Breast epithelium (tissue), 3 donors: ENCODE results near the gene TRAPPC6A.

Source experiments
- POLR2A ChIP-seq: fragments of 450-650 bp; IDR thresholded peaks from one replicate; pipeline ENCODE4 v1.6.1; 2016; ENCODE audit warnings: antibody characterized with exemption, mild to moderate bottlenecking, moderate library complexity
- POLR2AphosphoS5 ChIP-seq, 3 donors: sonication (generic); formaldehyde crosslinking; IDR thresholded peaks; one replicate each; pipeline ENCODE4 v1.6.1; 2017; ENCODE audit warnings: antibody characterized with exemption in 3 of 3
- TF ChIP-seq, protein P1 (sequence below), 3 donors: fragments of 450-650 bp; IDR thresholded peaks; one replicate each; pipeline ENCODE4 v1.5.1; 2016 to 2017; ENCODE audit warnings: antibody characterized with exemption in 3 of 3, mild to moderate bottlenecking in 3 of 3, moderate library complexity in 3 of 3

DNA sequence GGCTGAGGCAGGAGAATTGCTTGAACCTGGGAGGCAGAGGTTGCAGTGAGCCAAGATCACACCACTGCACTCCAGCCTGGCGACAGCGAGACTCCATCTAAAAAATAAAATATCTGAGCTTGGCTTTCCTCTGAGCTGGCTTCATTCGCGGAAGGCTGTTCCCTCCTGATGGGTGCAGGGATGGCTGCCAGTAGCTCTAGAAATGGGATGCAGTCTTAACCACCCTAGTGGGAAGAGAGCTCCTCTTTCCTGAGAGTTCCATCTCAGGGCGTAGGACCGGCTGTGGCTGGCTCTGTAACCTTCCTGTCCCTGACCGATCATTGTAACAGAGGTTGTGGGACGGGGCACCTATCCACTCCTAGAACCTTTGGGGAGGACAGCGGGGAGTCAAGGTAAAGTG lies 52.7 kb downstream of the TRAPPC6A start:
- TF ChIP-seq POLR2A (no peak), POLR2AphosphoS5 (IDR thresholded peaks at IDR 0.05) (no peak)
- TF ChIP-seq, protein P1, sequence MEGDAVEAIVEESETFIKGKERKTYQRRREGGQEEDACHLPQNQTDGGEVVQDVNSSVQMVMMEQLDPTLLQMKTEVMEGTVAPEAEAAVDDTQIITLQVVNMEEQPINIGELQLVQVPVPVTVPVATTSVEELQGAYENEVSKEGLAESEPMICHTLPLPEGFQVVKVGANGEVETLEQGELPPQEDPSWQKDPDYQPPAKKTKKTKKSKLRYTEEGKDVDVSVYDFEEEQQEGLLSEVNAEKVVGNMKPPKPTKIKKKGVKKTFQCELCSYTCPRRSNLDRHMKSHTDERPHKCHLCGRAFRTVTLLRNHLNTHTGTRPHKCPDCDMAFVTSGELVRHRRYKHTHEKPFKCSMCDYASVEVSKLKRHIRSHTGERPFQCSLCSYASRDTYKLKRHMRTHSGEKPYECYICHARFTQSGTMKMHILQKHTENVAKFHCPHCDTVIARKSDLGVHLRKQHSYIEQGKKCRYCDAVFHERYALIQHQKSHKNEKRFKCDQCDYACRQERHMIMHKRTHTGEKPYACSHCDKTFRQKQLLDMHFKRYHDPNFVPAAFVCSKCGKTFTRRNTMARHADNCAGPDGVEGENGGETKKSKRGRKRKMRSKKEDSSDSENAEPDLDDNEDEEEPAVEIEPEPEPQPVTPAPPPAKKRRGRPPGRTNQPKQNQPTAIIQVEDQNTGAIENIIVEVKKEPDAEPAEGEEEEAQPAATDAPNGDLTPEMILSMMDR (IDR thresholded peaks at IDR 0.05), result no peak
